Measurements from ENCODE around the gene CAMKK2.

The CAMKK2 gene

DNA sequence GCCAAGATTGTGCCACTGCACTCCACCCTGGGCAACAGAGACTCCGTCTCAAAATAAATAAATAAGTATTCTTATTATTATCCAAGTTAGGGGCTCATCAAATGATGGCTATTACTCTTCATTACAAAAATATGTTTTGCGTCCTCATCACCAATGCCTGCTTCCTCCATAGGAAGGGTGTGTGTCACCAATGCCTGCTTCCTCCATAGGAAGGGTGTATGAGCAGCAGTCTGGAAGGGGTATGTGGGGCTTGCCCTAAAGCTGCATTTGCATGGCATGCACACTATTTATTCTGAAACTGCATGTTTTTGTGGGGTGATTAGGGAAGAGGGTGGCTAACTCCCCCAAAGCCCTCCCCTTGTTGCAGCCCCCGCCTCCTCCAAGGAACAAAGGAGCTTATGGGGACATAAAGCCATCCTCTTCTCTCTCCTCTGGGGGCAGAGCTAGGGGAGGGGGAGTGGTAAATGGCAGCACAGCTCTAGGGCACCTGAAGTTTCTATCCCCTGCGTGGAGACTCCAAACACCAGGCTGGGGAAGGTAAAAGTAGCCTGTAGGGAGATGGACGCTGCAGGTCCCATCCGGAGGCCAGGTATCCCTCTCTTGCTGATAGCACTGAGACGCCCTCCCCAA lies 1.3 kb downstream of the CAMKK2 start:
- no peak for DNase-seq
- no peaks in the 10 kb centered on the region for H3K27me3 ChIP-seq (replicated peaks)
- H3K4me3 ChIP-seq (ENCODE audit: low read depth, low read length), result peak overlapping the region; percentile 84
- TF ChIP-seq, protein P1, sequence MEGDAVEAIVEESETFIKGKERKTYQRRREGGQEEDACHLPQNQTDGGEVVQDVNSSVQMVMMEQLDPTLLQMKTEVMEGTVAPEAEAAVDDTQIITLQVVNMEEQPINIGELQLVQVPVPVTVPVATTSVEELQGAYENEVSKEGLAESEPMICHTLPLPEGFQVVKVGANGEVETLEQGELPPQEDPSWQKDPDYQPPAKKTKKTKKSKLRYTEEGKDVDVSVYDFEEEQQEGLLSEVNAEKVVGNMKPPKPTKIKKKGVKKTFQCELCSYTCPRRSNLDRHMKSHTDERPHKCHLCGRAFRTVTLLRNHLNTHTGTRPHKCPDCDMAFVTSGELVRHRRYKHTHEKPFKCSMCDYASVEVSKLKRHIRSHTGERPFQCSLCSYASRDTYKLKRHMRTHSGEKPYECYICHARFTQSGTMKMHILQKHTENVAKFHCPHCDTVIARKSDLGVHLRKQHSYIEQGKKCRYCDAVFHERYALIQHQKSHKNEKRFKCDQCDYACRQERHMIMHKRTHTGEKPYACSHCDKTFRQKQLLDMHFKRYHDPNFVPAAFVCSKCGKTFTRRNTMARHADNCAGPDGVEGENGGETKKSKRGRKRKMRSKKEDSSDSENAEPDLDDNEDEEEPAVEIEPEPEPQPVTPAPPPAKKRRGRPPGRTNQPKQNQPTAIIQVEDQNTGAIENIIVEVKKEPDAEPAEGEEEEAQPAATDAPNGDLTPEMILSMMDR (IDR thresholded peaks at IDR 0.05; ENCODE audit: low read depth, low read length, missing control alignments), result no peak
- H3K27ac ChIP-seq, result no peak overlapping the region
- in situ Hi-C loops (cut with HindIII; ENCODE audit: low pct_ligation_motif_present, low sequenced_read_pairs), result no loop called here
- H3K36me3 ChIP-seq (replicated peaks), result peaks cover 4% of the 10 kb centered on the region

- in situ Hi-C loops (cut with HindIII; ENCODE audit: low pct_ligation_motif_present, low sequenced_read_pairs), result no loop called here
- Histone ChIP-seq H3K27ac (no peak overlapping the region), H3K4me3 (ENCODE audit: low read depth, low read length) (no peak overlapping the region), H3K27me3 (replicated peaks) (no peaks in the 10 kb centered on the region), H3K36me3 (replicated peaks) (peaks cover 4% of the 10 kb centered on the region)
- TF ChIP-seq, protein P1 (IDR thresholded peaks at IDR 0.05; ENCODE audit: low read depth, low read length, missing control alignments), result no peak
- DNase-seq, result no peak
Measured at GRCh38 chr12:121294151-121294889, 2.2 kb downstream of the CAMKK2 start.

- H3K27me3 ChIP-seq (replicated peaks), result no peaks in the 10 kb centered on the region
- TF ChIP-seq, protein P1 (IDR thresholded peaks at IDR 0.05; ENCODE audit: low read depth, low read length, missing control alignments), result no peak
- in situ Hi-C loops (cut with HindIII; ENCODE audit: low pct_ligation_motif_present, low sequenced_read_pairs), result no loop called here
- DNase-seq, result no peak
- H3K36me3 ChIP-seq (replicated peaks), result peaks cover 4% of the 10 kb centered on the region
- H3K4me3 ChIP-seq (ENCODE audit: low read depth, low read length), result no peak overlapping the region
- no peak overlapping the region for H3K27ac ChIP-seq
Measured at GRCh38 chr12:121293603-121294002, 2.9 kb downstream of the CAMKK2 start.

GRCh38 chr12:121290410-121290809 lies 6.1 kb downstream of the CAMKK2 start:
- in situ Hi-C loops (cut with HindIII; ENCODE audit: low pct_ligation_motif_present, low sequenced_read_pairs), result no loop called here

GRCh38 chr12:121289962-121290361 lies 6.5 kb downstream of the CAMKK2 start:
- in situ Hi-C loops (cut with HindIII; ENCODE audit: low pct_ligation_motif_present, low sequenced_read_pairs), result no loop called here
- H3K4me3 ChIP-seq (ENCODE audit: low read depth, low read length), result no peak overlapping the region
- no peak for DNase-seq
- TF ChIP-seq, protein P1 (IDR thresholded peaks at IDR 0.05; ENCODE audit: low read depth, low read length, missing control alignments), result no peak
- H3K27ac ChIP-seq, result no peak overlapping the region
- peaks cover 4% of the 10 kb centered on the region for H3K36me3 ChIP-seq (replicated peaks)
- no peaks in the 10 kb centered on the region for H3K27me3 ChIP-seq (replicated peaks)

More at GRCh38 chr12:121290410-121290809, 6.1 kb downstream of the CAMKK2 start:
- Histone ChIP-seq H3K27me3 (replicated peaks) (no peaks in the 10 kb centered on the region), H3K4me3 (ENCODE audit: low read depth, low read length) (no peak overlapping the region), H3K27ac (no peak overlapping the region), H3K36me3 (replicated peaks) (peaks cover 4% of the 10 kb centered on the region)
- DNase-seq, result no peak
- TF ChIP-seq, protein P1 (IDR thresholded peaks at IDR 0.05; ENCODE audit: low read depth, low read length, missing control alignments), result no peak

All from brain microvascular endothelial cell (primary cell).